Upper lobe of left lung (tissue), 6 donors: ENCODE results near the gene HPS1. TPM values are rescaled to one million over a fixed set of nuclear protein-coding genes. Genes with fewer than 3 reads are reported as not detected.
A peak's percentile ranks its signal among the peaks of the same experiment; 100 is the strongest.

Source experiments
- ATAC-seq, 2 donors: fragments of 200-7000 bp; cut with Tn5 transposase; one replicate each; pipeline ENCODE4 v1.9.1; 2022; ENCODE audit warnings: mild to moderate bottlenecking in 2 of 2, moderate library complexity in 2 of 2; ENCODE audit not compliant: low FRiP score in 2 of 2
- DNase-seq, 2 donors: peaks; one replicate each; pipeline ENCODE4 v3.0.0-alpha.2; 2019 to 2020
- H3K27ac ChIP-seq, 4 donors: fragments of 200-600 bp; sonication (generic); one replicate each; pipeline ENCODE4 v1.5.1; 2016 to 2019
- H3K27me3 ChIP-seq, 4 donors: fragments of 200-600 bp; sonication (generic); one replicate each; pipeline ENCODE4 v1.5.1; 2017 to 2019
- H3K36me3 ChIP-seq, 4 donors: fragments of 200-600 bp; sonication (generic); one replicate each; pipeline ENCODE4 v1.5.1; 2016 to 2019
- H3K4me1 ChIP-seq, 4 donors: fragments of 200-600 bp; sonication (generic); one replicate each; pipeline ENCODE4 v1.5.1; 2018 to 2019
- H3K4me3 ChIP-seq, 4 donors: fragments of 200-600 bp; sonication (generic); one replicate each; pipeline ENCODE4 v1.5.1; 2017 to 2019; ENCODE audit warnings: mild to moderate bottlenecking in 2 of 4, moderate library complexity in 1 of 4
- H3K9me3 ChIP-seq, 4 donors: fragments of 200-600 bp; sonication (generic); one replicate each; pipeline ENCODE4 v1.5.1; 2018 to 2019
- CTCF ChIP-seq, 6 experiments: fragments of 450-650 bp in 4 of 6; fragments of 200-600 bp in 2 of 6; sonication (generic) in 2 of 6; IDR thresholded peaks; one replicate each; pipeline ENCODE4 v1.5.1; 2016 to 2019; ENCODE audit warnings: antibody characterized with exemption in 6 of 6
- EP300 ChIP-seq, 4 donors: sonication (generic); formaldehyde crosslinking; IDR thresholded peaks; one replicate each; pipeline ENCODE4 v1.5.1; 2017; ENCODE audit warnings: antibody characterized with exemption in 4 of 4, control low read depth in 2 of 4
- POLR2A ChIP-seq, 4 donors: fragments of 450-650 bp; IDR thresholded peaks; one replicate each; pipeline ENCODE4 v1.5.1; 2016 to 2017; ENCODE audit warnings: antibody characterized with exemption in 4 of 4, mild to moderate bottlenecking in 2 of 4
- POLR2AphosphoS5 ChIP-seq, 2 donors: sonication (generic); formaldehyde crosslinking; IDR thresholded peaks; one replicate each; pipeline ENCODE4 v1.5.1; 2017; ENCODE audit warnings: antibody characterized with exemption in 2 of 2
- WGBS, 2 donors: methylation state at CpG; one replicate each; pipeline ENCODE4 v1.1.5; 2017 to 2018; 5-methylcytosine and 5-hydroxymethylcytosine counted together
- total RNA-seq, 6 donors: library from RNA; depleted of rRNA in 4 of 6; stranded (reverse); fragments of >200 nt in 4 of 6; gene quantifications; one replicate each; pipeline versions ENCODE4 v1.1.0 to v1.2.1, GENCODE V29; 2016 to 2021
- donor health status: DM: no; HTN: no; CAD: no; lungs with moderate emphysema.
- donor health status: DM: no; HTN: yes; CAD: no; lungs with severe emphysema.

HPS1 gene
- total RNA-seq, 6 donors from 2014 or later, result 45.8 to 103 (median 87.0) TPM

GRCh38 chr10:98427011-98427515, 19.7 kb downstream of the HPS1 start:
- H3K4me3 ChIP-seq, result no peak overlapping the region
- DNase-seq, result no peak
- no peaks in the 10 kb centered on the region for H3K27me3 ChIP-seq
- ATAC-seq, result no peak
- WGBS, 2 donors, result 94 to 97% methylated on average over 2 to 7 of the region's 7 CpGs
- TF ChIP-seq POLR2A (IDR thresholded peaks at IDR 0.05) (no peak), POLR2AphosphoS5 (IDR thresholded peaks at IDR 0.05) (no peak), CTCF (IDR thresholded peaks at IDR 0.05) (no peak), EP300 (IDR thresholded peaks at IDR 0.05) (no peak)
- H3K36me3 ChIP-seq, result peaks cover 19 to 93% (median 75%) of the 10 kb centered on the region in 4 donors
- H3K27ac ChIP-seq, result no peak overlapping the region
- no peaks in the 10 kb centered on the region for H3K4me1 ChIP-seq
- no peaks in the 10 kb centered on the region for H3K9me3 ChIP-seq

DNA sequence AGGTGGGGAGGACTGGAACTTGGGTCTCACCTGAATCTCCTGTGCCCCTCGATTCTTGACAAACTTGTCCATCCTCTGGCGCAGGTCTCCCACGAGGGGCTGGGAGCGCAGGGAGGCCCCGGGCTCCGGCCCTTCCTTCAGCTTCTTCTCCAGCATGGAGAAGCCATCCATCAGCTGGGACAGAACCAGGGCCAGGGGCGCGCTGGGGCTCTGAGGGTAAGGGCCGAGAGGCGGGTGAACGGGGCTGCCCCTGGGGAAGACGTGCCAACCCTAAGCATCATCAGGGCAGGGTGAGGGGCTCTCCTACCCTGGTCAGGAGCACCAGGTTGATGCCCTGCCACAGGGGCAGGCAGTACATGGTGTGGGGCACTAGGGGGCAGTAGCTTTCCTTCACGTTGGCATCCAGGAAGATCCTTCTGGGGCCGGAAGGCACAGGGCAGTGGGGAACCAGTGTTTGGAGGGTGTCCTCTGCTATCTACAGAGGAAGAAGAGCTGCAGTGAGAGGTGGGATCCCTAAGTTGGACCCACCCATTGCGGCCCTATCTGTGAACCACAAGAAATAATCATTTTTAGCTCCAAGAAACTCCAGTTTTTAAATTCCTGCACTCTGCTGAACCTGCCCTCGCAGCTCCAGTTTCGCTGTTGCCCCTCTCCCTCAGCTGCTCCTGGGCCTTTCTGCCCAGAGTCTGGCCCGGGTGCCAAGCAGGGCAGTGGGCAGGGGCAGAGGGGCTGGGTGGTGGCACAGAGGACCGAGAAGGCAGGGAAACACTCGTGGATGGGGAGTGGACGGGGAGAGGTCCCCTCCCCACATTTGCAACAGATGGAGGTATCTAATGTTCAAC, 21.0 kb downstream of the HPS1 start:
- Histone ChIP-seq H3K4me1 (no peaks in the 10 kb centered on the region), H3K27ac (no peak overlapping the region), H3K27me3 (no peaks in the 10 kb centered on the region), H3K4me3 (no peak overlapping the region), H3K36me3 (peaks cover 14 to 84% (median 70%) of the 10 kb centered on the region in 4 donors), H3K9me3 (no peaks in the 10 kb centered on the region)
- peak in 1 of 2 donors; percentile 81 for DNase-seq
- TF ChIP-seq POLR2AphosphoS5 (IDR thresholded peaks at IDR 0.05) (no peak), EP300 (IDR thresholded peaks at IDR 0.05) (no peak), CTCF (IDR thresholded peaks at IDR 0.05) (peak; percentile 51 to 81 (median 66)), POLR2A (IDR thresholded peaks at IDR 0.05) (no peak)
- WGBS, 2 donors, result 89 to 93% methylated on average over 11 to 21 of the region's 21 CpGs
- peak; percentile 69 to 72 for ATAC-seq

DNA sequence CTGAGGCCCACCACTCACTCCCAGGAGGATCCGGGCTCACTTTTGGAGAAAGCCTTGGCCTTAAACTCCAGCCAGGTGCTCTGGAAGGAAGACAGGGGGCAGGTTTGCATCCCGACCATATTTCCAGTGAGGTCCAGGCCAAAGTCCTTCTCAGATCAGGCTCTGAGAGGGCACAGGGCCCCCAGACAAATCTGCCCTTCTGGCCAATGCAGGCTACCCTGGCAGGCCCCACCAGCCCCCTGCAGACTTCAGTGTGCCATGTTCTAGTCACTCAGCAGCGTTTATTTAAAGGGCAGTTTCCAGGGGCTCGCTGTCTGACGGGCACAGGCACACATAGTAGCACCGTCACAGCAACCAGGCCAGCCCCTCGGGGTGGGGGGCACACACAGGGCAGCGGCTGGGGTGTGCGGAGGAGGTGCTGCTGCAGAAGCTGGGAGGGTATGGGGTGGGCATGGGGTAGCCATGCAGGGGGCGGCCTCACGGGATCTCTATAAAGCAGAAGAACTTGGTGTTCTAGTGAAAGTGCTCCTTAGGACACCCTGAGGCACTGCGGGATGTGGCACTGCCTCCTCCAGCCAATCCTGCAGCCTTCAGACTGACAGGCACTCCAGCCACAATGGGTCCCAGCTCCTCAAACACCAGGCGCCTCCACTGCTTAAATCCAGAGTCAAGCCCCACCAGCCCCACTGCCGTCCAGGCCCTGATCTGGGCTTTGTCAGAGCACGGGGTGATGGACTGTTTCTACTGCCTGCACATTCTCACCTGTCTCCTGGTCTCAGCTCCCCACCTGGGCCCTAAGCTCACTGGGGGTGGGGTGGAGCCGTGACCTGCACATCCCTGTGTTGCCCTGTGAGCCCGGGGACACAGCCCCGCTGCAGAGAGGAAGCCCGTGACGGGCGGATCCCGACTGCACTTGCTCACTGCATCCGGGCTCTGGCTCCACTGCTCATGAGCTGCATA, 22.2 kb downstream of the HPS1 start:
- DNase-seq, result no peak

GRCh38 chr10:98423691-98424120, 23.0 kb downstream of the HPS1 start:
- peaks cover 12 to 85% (median 66%) of the 10 kb centered on the region in 4 donors for H3K36me3 ChIP-seq
- H3K4me3 ChIP-seq, result no peak overlapping the region
- no peak for TF ChIP-seq EP300 (IDR thresholded peaks at IDR 0.05)
- TF ChIP-seq CTCF (IDR thresholded peaks at IDR 0.05), result no peak
- no peak for TF ChIP-seq POLR2A (IDR thresholded peaks at IDR 0.05)
- TF ChIP-seq POLR2AphosphoS5 (IDR thresholded peaks at IDR 0.05), result no peak
- no peak overlapping the region for H3K27ac ChIP-seq
- H3K27me3 ChIP-seq, result no peaks in the 10 kb centered on the region
- H3K9me3 ChIP-seq, result no peaks in the 10 kb centered on the region
- no peaks in the 10 kb centered on the region for H3K4me1 ChIP-seq
- 83 to 90% methylated on average over 1 to 9 of the region's 9 CpGs for WGBS, 2 donors
- ATAC-seq (no peak), DNase-seq (no peak)

More for the DNA sequence above, 22.2 kb downstream of the HPS1 start:
- TF ChIP-seq POLR2AphosphoS5 (IDR thresholded peaks at IDR 0.05) (no peak), CTCF (IDR thresholded peaks at IDR 0.05) (no peak), POLR2A (IDR thresholded peaks at IDR 0.05) (no peak), EP300 (IDR thresholded peaks at IDR 0.05) (no peak)
- Histone ChIP-seq H3K36me3 (peaks cover 15 to 84% (median 65%) of the 10 kb centered on the region in 4 donors), H3K9me3 (no peaks in the 10 kb centered on the region), H3K4me1 (no peaks in the 10 kb centered on the region), H3K27ac (no peak overlapping the region), H3K4me3 (no peak overlapping the region), H3K27me3 (no peaks in the 10 kb centered on the region)
- ATAC-seq, result no peak
- WGBS, 2 donors, result 94 to 97% methylated on average over 13 to 22 of the region's 23 CpGs
